ENCODE results near the gene CLPX.

GRCh38 chr15:65197337-65197645, 12.1 kb upstream of the CLPX start:
- TF ChIP-seq CTCF (IDR thresholded peaks at IDR 0.05) (no peak), POLR2A (IDR thresholded peaks at IDR 0.05) (no peak)
